Left renal cortex interstitium (tissue), 4 donors: ENCODE data around the gene SOX6. TPM values are rescaled to one million over a fixed set of nuclear protein-coding genes. Genes with fewer than 3 reads are reported as not detected.
"Not testable (repeated sequence)": the region's sequence is repeated elsewhere in the genome, so short reads cannot be mapped to it uniquely, and the experiment has no call there.

Experiments used
- DNase-seq, 4 donors: peaks; one replicate each; pipeline ENCODE4 v3.0.0-alpha.2; 2013; ENCODE audit warnings: low read depth in 4 of 4, low spot score in 2 of 4, missing footprints in 1 of 4
- polyA plus RNA-seq, 4 donors: library from polyadenylated mRNA; unstranded; fragments of 120-200 nt; gene quantifications; one replicate each; pipeline ENCODE4 v1.2.1, GENCODE V29; 2013; ENCODE audit not compliant: insufficient read length in 4 of 4

Gene SOX6
- polyA plus RNA-seq, 4 donors = 17.2 to 23.3 (median 21.4) TPM

GRCh38 chr11:15943418-15944197 is 412.7 kb downstream of the SOX6 start:
- no peak for DNase-seq

- no peak for DNase-seq
Measured at GRCh38 chr11:15942936-15943335, 413.4 kb downstream of the SOX6 start.

GRCh38 chr11:15942126-15942525 is 414.2 kb downstream of the SOX6 start:
- no peak for DNase-seq

- peak in 1 of 4 donors; percentile 11 for DNase-seq
Measured at GRCh38 chr11:15941206-15941770, 415.1 kb downstream of the SOX6 start.

DNA sequence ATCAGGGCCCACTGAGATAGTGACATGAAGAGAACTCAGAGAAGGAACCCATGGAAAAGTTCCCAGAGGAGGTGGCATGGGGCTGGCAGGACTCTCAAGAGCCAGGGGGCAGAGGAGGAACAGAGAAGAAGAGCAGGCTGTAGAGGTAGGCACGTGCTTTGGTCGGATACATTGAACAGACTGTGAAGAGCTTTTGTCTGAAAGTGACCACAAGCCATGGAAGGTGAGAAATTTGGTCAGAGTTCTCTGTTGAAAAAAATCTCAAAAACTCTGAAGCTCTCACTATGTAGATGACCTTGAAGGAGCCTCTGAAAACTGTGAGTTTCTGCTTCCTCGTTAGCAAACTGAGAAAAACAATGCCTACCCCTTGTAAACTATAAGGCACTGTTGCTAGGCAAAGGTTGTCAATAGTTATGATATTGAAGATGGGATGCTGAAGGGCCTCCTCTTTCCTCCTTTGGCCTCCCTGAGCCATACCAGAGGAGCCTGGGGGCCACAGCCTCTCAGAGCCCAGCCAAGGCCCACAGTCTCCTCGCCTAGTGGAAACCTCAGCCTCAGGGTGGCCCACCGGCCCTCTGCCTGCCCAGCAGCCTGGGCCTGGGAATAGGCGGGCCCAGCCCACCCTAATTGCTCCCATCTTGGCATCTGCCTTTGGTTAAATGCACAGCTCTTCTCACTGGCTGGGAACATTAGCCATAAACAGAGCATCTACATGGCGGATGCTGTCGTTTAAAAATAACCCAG is 415.7 kb downstream of the SOX6 start:
- DNase-seq = no peak

DNA sequence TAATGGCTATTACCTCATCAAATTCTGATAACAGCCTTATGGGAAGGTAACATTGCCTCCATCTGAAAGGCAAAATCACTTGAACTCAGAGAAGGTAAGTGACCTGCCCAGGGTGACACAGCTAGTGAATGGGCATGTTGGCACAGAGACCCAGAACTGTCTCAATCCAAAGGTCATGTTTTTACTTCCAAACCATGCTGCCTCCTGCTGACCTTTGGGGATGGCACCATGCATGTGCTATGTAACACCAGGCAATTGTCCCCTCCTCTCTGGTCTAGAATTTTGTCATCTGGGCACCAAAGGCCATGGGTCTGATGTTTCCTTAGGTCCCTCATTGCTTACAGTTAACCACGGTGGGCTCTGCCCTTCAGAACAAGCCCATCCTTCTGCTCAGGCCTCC is 417.4 kb downstream of the SOX6 start:
- DNase-seq = no peak

DNA sequence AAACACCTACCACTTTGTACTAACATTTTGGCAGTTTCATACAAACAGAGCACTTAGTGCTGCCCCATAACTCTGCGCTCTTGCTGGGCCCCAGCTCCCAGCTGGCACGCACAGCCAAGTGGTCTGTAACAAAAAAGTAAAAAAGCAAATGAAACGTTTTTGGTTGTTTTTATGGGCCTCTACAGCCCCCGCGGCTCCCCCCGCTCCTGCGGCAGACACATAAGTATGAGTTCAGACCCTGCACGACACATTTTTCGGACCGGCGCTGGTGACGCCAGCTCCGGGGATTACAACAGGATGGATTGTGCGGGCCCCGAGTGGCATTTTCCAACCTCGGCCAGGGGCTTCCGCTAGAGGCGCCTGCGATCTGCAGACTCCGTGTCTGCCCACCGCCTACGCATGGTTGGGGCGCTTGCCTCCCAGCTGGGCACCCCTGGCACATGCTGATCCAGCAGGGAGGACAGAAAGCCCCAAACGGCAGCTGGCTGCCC is 418.2 kb downstream of the SOX6 start:
- DNase-seq = no peak

DNA sequence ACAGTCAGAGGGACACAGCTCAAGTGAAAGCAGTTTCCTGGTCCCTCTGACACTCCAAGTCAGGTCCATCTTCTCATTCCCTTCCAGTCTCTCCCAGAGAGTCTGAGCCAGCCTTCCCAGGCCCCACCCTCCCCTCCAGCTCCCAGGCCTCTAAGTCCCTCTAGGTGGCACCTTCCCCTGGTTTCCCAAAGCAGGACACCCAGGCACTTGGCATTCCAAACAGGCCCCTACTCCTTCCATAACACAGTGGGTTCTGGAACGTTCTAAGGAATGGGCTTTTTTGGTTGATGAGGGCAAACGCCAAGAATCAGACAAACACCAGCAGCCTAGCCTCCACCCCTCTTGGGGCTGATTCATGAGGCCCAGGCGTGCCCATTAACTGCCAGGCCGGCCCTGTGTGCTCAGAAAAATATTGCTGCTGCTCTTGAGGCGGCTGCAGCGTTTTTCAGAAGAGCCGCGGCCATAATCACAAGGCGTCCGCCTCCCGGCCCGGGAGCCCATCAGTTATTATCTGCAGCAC is 418.7 kb downstream of the SOX6 start:
- DNase-seq = no peak

- no peak for DNase-seq
Measured at GRCh38 chr11:15936011-15936410, 420.3 kb downstream of the SOX6 start.

DNA sequence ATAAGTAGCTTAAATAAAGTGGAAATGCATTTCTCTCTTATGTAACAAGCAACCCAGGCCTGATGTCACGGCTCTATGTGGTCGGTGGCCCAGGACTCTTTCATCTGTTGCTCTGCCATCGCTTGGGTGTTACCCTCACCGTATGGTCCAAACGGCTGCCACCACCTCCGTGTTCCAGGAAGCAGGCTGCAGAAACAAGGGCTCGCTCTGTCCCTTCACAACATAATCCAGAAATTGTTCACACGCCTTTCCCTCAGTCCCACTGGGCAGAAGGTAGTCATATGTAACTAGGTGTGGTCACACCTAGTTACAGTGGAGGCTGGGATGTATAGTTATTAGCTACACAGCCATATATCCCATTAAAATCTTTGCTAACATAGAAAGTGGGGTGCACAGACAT is 421.0 kb downstream of the SOX6 start:
- no peak for DNase-seq

DNA sequence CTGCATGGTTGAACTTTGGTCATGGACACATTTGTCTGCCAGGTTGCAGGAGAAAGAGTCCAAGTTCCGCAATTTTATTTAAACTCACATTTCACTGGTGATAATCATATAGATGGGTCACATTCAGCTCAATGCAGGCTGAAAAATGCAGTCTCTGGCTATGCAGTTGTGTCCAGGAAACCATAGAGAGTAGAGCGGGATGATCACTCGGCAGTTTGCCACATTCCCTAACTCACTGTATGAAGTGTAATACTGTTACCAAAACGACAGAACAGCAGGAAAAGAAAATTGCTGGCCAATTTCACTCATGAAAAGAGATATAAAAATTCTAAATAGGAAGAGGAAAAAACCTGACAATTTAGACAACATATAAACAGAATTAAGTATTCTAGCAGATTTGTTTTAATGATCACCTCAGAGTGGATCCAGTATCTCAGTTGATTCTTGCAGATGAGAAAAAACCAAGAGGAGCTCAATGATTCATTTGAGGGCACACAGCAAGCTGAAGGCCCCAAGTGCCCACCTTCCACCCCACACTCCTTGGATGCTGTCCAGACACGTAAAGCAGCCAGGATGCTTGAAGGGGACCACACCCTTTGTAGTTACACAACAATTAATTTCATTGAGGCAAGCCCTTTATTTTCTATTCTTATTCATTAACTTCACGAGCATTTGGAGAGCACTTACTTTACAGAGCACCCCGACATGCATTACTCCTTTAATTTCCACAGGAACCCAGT is 422.3 kb downstream of the SOX6 start:
- no peak for DNase-seq

DNA sequence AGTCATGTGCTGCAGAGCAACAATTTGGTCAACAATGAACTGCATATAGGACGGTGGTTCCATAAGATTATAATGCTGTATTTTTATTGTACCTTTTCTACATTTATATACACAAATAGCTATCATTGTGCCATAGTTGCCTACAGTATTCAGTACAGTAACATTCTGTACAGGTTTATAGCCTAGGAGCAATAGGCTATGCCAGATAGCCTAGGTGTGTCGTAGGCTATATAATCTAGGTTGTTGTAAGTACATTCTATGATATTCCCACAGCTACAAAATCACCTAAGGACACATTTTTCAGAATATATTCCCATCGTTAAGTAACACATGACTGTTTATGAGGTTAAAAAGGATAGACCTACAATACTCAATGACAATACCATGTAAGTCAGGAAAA is 423.9 kb downstream of the SOX6 start:
- DNase-seq = no peak

DNA sequence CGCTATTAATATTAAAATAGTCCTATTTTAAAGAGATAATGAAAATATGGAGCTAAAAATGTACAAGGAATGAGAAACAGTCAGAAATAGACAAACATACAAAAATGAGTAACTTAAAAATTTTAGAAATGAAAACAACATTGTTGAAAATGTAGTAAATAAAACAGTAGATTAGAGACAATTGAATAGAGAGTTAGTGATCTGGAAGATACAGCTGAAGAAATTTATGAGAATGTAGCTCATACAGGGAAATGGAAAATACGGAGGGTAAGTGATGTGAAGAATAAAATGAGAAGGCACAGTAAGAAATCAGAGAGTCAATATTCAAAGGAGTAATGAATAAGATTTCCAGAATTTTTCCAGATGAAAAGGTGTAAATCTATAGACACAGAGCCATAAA is 424.8 kb downstream of the SOX6 start:
- no peak for DNase-seq

DNA sequence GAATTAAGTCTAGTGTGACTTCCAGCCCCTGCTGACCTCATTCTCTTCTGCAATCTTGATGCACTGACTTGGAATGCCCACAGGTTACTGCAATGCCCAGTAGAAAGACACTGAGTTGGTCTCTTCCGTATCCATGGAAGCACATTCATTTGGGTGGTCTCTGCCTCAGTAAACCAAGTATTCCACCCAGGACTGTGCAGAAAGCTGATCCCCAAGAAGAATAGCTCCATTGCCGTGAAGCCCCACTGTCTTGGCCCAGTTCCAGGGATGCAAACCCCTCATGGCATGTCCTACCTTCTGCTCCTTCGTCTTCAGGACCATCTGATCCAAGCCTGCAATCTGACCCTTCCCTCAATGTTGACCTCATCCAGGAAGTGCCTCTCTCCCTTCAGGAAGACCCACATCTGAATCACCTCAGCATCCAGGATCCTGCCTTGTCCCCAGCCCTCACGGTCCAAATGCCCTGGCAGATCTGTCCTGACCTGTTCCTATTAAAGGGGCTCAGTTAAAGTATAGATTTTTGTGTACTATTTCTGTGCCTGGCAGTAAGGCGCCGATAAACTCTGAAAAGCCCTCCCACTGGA is 425.8 kb downstream of the SOX6 start:
- DNase-seq = no peak

- no peak for DNase-seq
Measured at GRCh38 chr11:15929371-15929901, 426.9 kb downstream of the SOX6 start.

DNA sequence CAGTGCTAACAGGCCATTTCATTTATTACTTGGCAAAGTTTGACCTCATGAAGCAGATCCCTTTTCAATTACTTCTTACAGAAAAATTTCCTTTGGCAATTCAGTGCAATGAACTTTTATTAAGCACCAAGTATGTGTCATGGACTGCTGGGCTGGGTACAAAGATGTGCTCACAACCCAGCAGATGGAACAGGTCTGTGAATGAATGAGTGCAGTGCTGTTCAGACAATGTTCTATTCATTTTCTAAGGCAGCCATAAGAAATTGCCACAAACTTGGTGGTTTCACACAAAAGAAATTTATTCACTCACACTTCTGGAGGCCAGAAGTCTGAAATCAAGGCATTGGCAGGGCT is 428.5 kb downstream of the SOX6 start:
- DNase-seq = no peak

- no peak for DNase-seq
Measured at GRCh38 chr11:15927196-15927863, 429.0 kb downstream of the SOX6 start.

DNA sequence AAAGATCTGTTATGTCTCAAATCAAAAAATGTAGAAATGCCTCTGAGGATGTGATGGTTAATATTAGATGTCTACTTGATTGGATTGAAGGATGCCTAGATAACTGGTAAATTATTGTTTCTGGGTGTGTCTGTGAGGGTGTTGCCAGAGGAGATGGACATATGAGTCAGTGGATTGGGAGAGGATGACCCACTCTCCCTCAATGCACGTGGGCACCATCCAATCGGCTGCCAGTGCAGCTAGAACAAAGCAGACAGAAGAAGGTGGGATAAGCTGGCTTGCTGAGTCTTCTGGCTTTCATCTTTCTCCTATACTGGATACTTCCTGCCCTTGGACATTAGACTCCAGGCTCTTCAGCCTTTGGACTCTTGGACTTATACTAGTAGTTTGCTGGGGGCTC is 430.3 kb downstream of the SOX6 start:
- no peak for DNase-seq

GRCh38 chr11:15923183-15923582 is 433.2 kb downstream of the SOX6 start:
- DNase-seq = no peak

GRCh38 chr11:15922745-15923144 is 433.6 kb downstream of the SOX6 start:
- not testable (repeated sequence) for DNase-seq
